Adipocyte (in vitro differentiated cells): ENCODE results near the gene CD151.
A peak's percentile ranks its signal among the peaks of the same experiment; 100 is the strongest.

ENCODE experiments used
- DNase-seq: peaks from one replicate; pipeline ENCODE4 v3.0.0-alpha.2; 2015; ENCODE audit warnings: low read depth
- H3K27me3 ChIP-seq: replicated peaks from 2 replicates; pipeline ENCODE4 v1.7.0; 2013; ENCODE audit warnings: mild to moderate bottlenecking, low read length, moderate library complexity; ENCODE audit not compliant: control insufficient read depth, insufficient read depth
- H3K36me3 ChIP-seq: 2 replicates; pipeline ENCODE4 v1.7.0; 2013; ENCODE audit warnings: low read length, mild to moderate bottlenecking, moderate library complexity; ENCODE audit not compliant: control insufficient read depth, insufficient read depth, severe bottlenecking
- H3K4me1 ChIP-seq: 2 replicates; pipeline ENCODE4 v1.7.0; 2013; ENCODE audit warnings: mild to moderate bottlenecking, low read length, moderate library complexity; ENCODE audit not compliant: control insufficient read depth, insufficient read depth
- H3K4me3 ChIP-seq: 2 replicates; pipeline ENCODE4 v1.7.0; 2013; ENCODE audit warnings: mild to moderate bottlenecking, low read length, moderate library complexity
- H3K9ac ChIP-seq: 2 replicates; pipeline ENCODE4 v1.7.0; 2013; ENCODE audit warnings: mild to moderate bottlenecking, low read length, moderate library complexity
- H3K9me3 ChIP-seq: 2 replicates; pipeline ENCODE4 v1.7.0; 2013; ENCODE audit warnings: mild to moderate bottlenecking, low read length, moderate library complexity; ENCODE audit not compliant: control insufficient read depth

Gene CD151

GRCh38 chr11:876545-876944, 43.8 kb downstream of the CD151 start:
- Histone ChIP-seq H3K4me3 (no peak overlapping the region), H3K4me1 (peaks cover 7% of the 10 kb centered on the region), H3K27me3 (no peaks in the 10 kb centered on the region), H3K9me3 (no peaks in the 10 kb centered on the region), H3K9ac (no peak overlapping the region), H3K36me3 (peaks cover 15% of the 10 kb centered on the region)
- no peak for DNase-seq

GRCh38 chr11:877565-877964, 44.8 kb downstream of the CD151 start:
- no peaks in the 10 kb centered on the region for H3K9me3 ChIP-seq
- peaks cover 4% of the 10 kb centered on the region for H3K4me1 ChIP-seq
- peaks cover 15% of the 10 kb centered on the region for H3K36me3 ChIP-seq
- H3K27me3 ChIP-seq: no peaks in the 10 kb centered on the region
- DNase-seq: no peak
- H3K9ac ChIP-seq: no peak overlapping the region
- no peak overlapping the region for H3K4me3 ChIP-seq

GRCh38 chr11:880447-880846, 47.7 kb downstream of the CD151 start:
- DNase-seq: no peak
- Histone ChIP-seq H3K9ac (no peak overlapping the region), H3K27me3 (no peaks in the 10 kb centered on the region), H3K4me3 (no peak overlapping the region), H3K9me3 (no peaks in the 10 kb centered on the region), H3K36me3 (peaks cover 15% of the 10 kb centered on the region), H3K4me1 (peaks cover 4% of the 10 kb centered on the region)

GRCh38 chr11:882596-882995, 49.8 kb downstream of the CD151 start:
- DNase-seq: peak; percentile 14
- no peak overlapping the region for H3K4me3 ChIP-seq
- H3K27me3 ChIP-seq: no peaks in the 10 kb centered on the region
- peaks cover 27% of the 10 kb centered on the region for H3K36me3 ChIP-seq
- H3K9ac ChIP-seq: no peak overlapping the region
- no peaks in the 10 kb centered on the region for H3K4me1 ChIP-seq
- H3K9me3 ChIP-seq: no peaks in the 10 kb centered on the region

- no peak overlapping the region for H3K4me3 ChIP-seq
- no peaks in the 10 kb centered on the region for H3K27me3 ChIP-seq
- H3K4me1 ChIP-seq: no peaks in the 10 kb centered on the region
- H3K9ac ChIP-seq: no peak overlapping the region
- DNase-seq: no peak
- no peaks in the 10 kb centered on the region for H3K9me3 ChIP-seq
- peaks cover 28% of the 10 kb centered on the region for H3K36me3 ChIP-seq
These were observed 50.8 kb downstream of the CD151 start for GRCh38 chr11:883527-883926.

- H3K36me3 ChIP-seq: peaks cover 22% of the 10 kb centered on the region
- no peak overlapping the region for H3K4me3 ChIP-seq
- H3K4me1 ChIP-seq: no peaks in the 10 kb centered on the region
- no peak for DNase-seq
- H3K9ac ChIP-seq: no peak overlapping the region
- no peaks in the 10 kb centered on the region for H3K9me3 ChIP-seq
- H3K27me3 ChIP-seq: no peaks in the 10 kb centered on the region
These were observed 51.9 kb downstream of the CD151 start for GRCh38 chr11:884578-885070.

- no peaks in the 10 kb centered on the region for H3K27me3 ChIP-seq
- no peak overlapping the region for H3K9ac ChIP-seq
- DNase-seq: no peak
- H3K4me3 ChIP-seq: no peak overlapping the region
- peaks cover 13% of the 10 kb centered on the region for H3K36me3 ChIP-seq
- H3K9me3 ChIP-seq: no peaks in the 10 kb centered on the region
- H3K4me1 ChIP-seq: no peaks in the 10 kb centered on the region
These were observed 53.8 kb downstream of the CD151 start for GRCh38 chr11:886568-886967.

- DNase-seq: no peak
- Histone ChIP-seq H3K36me3 (peaks cover 13% of the 10 kb centered on the region), H3K4me3 (no peak overlapping the region), H3K4me1 (no peaks in the 10 kb centered on the region), H3K9ac (no peak overlapping the region), H3K9me3 (no peaks in the 10 kb centered on the region), H3K27me3 (no peaks in the 10 kb centered on the region)
These were observed 54.8 kb downstream of the CD151 start for GRCh38 chr11:887589-887988.
